GM12891 (cell line): ENCODE results near the gene CCR7.

Experiments
- POLR2A ChIP-seq: IDR thresholded peaks from 2 replicates; pipeline ENCODE4 v1.6.1; 2011; ENCODE audit warnings: low read depth, low read length, control low read depth
- POLR2AphosphoS5 ChIP-seq: IDR thresholded peaks from 2 replicates; pipeline ENCODE4 v1.6.1; 2011; ENCODE audit warnings: low read depth, low read length, control low read depth
- TAF1 ChIP-seq: IDR thresholded peaks from 2 replicates; pipeline ENCODE4 v1.6.1; 2011; ENCODE audit warnings: low read depth, low read length, control low read depth

DNA sequence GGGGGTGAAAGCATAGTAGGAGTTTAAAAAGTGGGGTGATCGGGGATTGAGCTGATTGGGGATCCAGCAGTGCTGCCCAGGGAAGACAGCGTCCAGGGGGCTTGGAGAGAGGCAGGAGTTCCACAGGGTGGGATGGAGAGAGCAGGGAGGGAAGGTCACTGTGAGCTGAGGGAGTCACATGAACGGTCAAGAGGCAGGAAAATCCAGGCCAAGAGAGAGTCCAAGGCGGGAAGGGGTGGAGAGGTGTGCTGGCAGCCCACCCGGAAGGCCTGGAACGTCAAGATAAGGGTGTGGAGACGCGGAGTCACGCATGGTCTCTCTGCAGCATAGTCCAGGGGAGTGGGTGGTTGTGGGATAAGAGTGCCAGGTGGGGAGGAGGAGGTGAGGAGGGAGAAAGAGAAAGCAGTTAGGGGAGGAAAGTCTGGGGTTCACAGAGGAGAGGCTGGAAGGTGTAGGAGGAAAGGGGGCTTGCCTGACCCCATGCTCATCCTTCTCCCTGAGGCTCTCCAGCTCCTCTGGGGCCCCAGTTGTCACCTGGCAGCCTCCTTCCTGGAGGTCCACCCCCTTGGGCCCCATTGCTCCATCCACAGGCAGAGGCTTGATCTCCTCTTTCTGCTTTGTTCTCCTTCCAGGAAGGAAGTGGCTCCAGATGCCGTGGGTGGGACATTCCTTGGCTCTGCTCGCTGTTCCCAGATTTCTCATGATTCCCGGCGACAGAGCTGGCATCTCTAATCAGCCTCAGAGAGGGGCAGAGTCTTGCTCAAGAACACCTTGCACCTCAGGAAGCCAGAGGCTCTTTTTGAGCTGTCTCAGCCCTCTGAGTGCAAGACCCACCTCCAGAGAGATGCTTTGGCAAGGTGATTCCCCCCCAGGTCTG is 28.7 kb downstream of the CCR7 start:
- TF ChIP-seq TAF1 (no peak), POLR2A (no peak), POLR2AphosphoS5 (no peak)
